Neural crest cell (in vitro differentiated cells): ENCODE results near the gene PTPN4. TPM values are rescaled to one million over a fixed set of nuclear protein-coding genes. Genes with fewer than 3 reads are reported as not detected.

ENCODE experiments used
- DNase-seq: peaks from one replicate; pipeline ENCODE4 v3.0.0; 2021; ENCODE audit warnings: low read depth, mixed read lengths, low spot score
- H3K27ac Mint-ChIP-seq: one replicate; pipeline ENCODE4 v1.8.0; 2021; ENCODE audit warnings: mild to moderate bottlenecking, mixed read lengths; ENCODE audit not compliant: unreplicated experiment
- H3K27me3 Mint-ChIP-seq: 2 replicates; pipeline ENCODE4 v1.8.0; 2021; ENCODE audit warnings: low read depth, mild to moderate bottlenecking, mixed read lengths
- H3K36me3 Mint-ChIP-seq: 2 replicates; pipeline ENCODE4 v1.8.0; 2021; ENCODE audit warnings: low read depth, mild to moderate bottlenecking, mixed read lengths
- H3K4me1 Mint-ChIP-seq: 2 replicates; pipeline ENCODE4 v1.8.0; 2021; ENCODE audit warnings: mixed read lengths
- H3K4me3 Mint-ChIP-seq: one replicate; pipeline ENCODE4 v1.8.0; 2021; ENCODE audit warnings: mild to moderate bottlenecking, mixed read lengths
- H3K9me3 Mint-ChIP-seq: 2 replicates; pipeline ENCODE4 v1.8.0; 2021; ENCODE audit warnings: mixed read lengths
- total RNA-seq: library from RNA; stranded (reverse); gene quantifications from 2 replicates; pipeline ENCODE4 v1.2.1, GENCODE V29; 2021
- TF ChIP-seq, protein P1 (sequence below): fragments of 200-600 bp; sonication (generic); conservative IDR thresholded peaks from 2 replicates; pipeline ENCODE4 v1.5.0; 2021; ENCODE audit warnings: antibody characterized with exemption, mild to moderate bottlenecking

The PTPN4 gene
- total RNA-seq, 1 donor from 2014 or later: 39.3 TPM

DNA sequence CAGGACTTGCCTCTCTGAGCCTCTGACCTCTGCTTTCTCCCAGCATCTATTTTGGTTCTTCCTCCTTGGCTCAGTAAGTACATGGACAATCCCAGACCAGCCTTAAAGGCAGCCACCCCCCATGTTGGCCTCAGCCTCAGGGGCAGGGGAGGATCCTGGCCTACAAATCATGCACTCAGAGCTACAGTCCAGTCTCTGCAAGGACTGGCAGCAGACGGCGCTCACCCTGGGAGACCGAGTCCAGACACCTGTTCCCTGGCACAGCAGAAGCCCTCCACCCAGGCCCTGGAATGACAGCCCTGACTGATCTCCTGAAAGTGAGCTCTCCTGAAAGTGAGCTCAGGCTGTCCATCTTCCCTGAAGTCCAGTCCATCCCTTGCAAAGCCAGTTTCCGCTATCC, 25.7 kb upstream of the PTPN4 start:
- Mint-ChIP-seq H3K27me3 (no peaks in the 10 kb centered on the region), H3K9me3 (no peaks in the 10 kb centered on the region), H3K27ac (no peak overlapping the region), H3K4me1 (peaks cover 9% of the 10 kb centered on the region), H3K4me3 (no peak overlapping the region), H3K36me3 (no peaks in the 10 kb centered on the region)
- DNase-seq: no peak
- TF ChIP-seq, protein P1, sequence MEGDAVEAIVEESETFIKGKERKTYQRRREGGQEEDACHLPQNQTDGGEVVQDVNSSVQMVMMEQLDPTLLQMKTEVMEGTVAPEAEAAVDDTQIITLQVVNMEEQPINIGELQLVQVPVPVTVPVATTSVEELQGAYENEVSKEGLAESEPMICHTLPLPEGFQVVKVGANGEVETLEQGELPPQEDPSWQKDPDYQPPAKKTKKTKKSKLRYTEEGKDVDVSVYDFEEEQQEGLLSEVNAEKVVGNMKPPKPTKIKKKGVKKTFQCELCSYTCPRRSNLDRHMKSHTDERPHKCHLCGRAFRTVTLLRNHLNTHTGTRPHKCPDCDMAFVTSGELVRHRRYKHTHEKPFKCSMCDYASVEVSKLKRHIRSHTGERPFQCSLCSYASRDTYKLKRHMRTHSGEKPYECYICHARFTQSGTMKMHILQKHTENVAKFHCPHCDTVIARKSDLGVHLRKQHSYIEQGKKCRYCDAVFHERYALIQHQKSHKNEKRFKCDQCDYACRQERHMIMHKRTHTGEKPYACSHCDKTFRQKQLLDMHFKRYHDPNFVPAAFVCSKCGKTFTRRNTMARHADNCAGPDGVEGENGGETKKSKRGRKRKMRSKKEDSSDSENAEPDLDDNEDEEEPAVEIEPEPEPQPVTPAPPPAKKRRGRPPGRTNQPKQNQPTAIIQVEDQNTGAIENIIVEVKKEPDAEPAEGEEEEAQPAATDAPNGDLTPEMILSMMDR: no peak

DNA sequence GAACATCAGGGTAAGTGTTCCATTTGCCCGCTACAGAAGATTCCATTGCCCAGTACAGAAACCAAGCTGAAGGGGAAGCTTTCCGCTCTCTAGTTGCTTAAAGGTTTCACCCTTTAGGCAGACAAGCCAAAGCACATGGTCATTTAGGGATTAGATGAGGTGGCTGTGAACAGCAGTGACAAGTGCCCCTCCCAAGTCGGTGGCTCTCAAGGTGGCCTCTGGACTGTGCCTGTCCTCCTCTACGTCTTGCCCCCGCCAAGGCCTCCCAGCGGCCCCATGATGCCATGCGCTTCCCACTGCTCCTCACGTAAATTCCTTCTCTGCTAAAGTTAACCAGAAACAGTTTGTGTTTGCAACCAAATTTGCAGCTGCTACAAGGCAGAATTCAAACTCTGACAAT, 24.2 kb upstream of the PTPN4 start:
- TF ChIP-seq, protein P1: no peak
- Mint-ChIP-seq H3K36me3 (no peaks in the 10 kb centered on the region), H3K4me3 (no peak overlapping the region), H3K9me3 (no peaks in the 10 kb centered on the region), H3K4me1 (peaks cover 9% of the 10 kb centered on the region), H3K27me3 (no peaks in the 10 kb centered on the region), H3K27ac (no peak overlapping the region)
- no peak for DNase-seq

DNA sequence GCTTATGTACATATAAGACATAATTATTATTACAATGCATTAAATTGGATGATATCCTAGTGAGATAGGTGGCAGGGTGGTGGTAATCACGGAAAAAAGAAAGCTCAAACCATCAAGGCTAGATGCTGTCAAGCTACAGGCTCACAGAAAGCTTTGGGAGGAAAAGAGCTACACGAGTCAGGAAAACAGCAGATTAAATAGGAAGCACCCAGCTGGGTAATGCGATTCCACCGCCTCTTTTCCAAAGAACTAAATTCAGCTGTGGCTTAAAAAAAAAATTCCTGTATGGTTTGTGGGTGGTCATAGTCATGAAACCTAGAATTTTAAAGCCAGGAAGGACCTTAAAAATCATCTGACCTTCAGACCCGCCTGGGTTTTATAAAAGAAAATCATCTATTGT, 23.7 kb upstream of the PTPN4 start:
- DNase-seq: no peak
- no peaks in the 10 kb centered on the region for H3K36me3 Mint-ChIP-seq
- H3K9me3 Mint-ChIP-seq: no peaks in the 10 kb centered on the region
- TF ChIP-seq, protein P1: no peak
- no peak overlapping the region for H3K27ac Mint-ChIP-seq
- peaks cover 9% of the 10 kb centered on the region for H3K4me1 Mint-ChIP-seq
- H3K27me3 Mint-ChIP-seq: no peaks in the 10 kb centered on the region
- H3K4me3 Mint-ChIP-seq: no peak overlapping the region

DNA sequence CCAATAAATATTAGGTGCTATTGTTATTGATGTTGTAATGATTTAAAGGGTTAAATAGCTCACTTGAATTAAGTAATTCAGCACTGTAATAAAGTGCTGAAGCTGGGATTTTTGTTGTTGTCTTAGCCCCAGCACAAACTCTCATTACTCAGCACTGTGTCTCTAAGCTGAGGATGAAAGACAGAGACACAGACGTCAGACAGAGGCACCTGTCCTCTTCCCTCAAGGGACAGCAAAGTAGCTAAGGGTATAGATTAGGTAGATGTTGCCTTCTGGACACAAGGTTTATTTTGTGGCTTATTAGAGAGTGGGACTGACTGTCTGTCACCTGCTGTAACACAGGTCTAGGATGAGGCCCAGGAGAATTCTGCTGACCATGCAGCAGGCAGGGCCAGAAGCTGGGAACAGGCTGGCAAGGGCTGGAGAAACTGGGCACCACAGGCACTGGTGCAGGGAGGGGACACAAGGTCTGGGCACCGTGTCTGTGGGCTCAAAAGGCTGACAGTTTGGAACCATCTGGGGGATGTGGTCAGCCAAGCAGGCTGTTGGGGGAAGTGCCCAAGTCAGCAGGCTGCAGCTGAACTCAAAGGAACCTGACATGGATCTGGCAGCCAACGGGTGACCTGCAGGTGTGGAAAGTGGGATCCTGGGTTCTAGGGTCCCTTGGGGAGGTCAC, 20.0 kb upstream of the PTPN4 start:
- Mint-ChIP-seq H3K9me3 (no peaks in the 10 kb centered on the region), H3K4me3 (no peak overlapping the region), H3K4me1 (no peaks in the 10 kb centered on the region), H3K27ac (no peak overlapping the region), H3K27me3 (peaks cover 11% of the 10 kb centered on the region), H3K36me3 (no peaks in the 10 kb centered on the region)
- TF ChIP-seq, protein P1: no peak
- DNase-seq: no peak

DNA sequence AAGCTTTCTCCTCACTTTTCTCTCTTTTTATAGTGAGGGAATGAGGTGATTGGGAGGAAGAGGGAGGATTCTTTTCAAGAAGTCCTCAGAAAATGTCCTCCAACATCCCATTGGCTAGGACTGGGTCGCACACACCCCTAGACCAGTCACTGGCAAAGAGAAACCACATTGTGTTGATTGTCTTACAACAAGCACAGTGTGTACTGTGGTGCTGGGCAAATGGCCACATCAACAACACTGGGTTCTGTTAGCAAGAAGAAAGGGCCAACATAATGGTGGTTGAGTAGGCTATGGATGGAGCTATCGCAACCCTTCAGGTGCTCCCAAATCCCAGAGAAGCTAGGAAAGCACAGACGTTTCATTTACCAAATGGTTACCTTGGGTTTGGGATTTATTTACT, 18.7 kb upstream of the PTPN4 start:
- Mint-ChIP-seq H3K27ac (no peak overlapping the region), H3K4me3 (no peak overlapping the region)

More for the DNA sequence above, 18.7 kb upstream of the PTPN4 start:
- Mint-ChIP-seq H3K4me1 (no peaks in the 10 kb centered on the region), H3K27me3 (peaks cover 18% of the 10 kb centered on the region), H3K9me3 (no peaks in the 10 kb centered on the region), H3K36me3 (no peaks in the 10 kb centered on the region)
- DNase-seq: no peak
- TF ChIP-seq, protein P1: no peak
